ENCODE measurements around the gene CNTNAP5.

CNTNAP5 gene

DNA sequence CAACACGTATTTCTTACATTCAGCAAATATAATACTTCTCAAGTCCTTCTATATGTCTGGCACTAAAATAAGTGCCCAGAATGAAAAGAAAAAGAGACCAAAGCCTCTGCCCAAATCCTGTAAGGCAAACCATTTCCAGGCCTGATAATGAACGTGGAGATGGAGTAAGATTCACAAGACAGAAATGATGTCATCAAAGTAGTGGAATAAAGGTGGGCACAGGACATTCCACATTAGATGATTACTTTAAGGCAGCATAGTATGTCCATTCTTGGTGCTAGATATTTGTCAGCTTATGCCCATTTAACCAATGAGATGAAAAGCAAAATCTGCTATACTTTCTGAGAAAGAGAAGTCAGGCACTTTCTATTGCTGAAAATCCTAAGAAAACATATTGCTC is 38.5 kb downstream of the CNTNAP5 start:
- no peak for DNase-seq (ENCODE audit: low spot score)

DNA sequence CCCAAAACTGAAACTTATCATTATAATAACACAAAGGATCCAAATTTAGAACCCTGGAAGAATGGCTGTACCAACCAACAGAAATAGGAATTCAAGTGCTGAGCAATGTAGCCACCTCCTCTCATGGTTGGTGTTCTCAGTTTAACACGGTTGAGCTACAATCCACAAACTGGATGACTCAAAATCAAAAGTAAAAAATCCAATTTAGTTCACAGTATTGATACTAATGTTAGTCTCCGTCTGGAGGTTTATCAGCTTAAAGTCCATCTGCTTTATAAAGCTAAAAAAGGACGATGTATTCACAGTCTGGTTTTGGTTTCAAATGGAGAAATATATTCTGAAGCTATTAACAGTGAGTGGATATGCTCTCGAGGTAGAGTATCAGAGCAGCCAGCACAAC is 40.5 kb downstream of the CNTNAP5 start:
- no peak for DNase-seq (ENCODE audit: low spot score)

DNA sequence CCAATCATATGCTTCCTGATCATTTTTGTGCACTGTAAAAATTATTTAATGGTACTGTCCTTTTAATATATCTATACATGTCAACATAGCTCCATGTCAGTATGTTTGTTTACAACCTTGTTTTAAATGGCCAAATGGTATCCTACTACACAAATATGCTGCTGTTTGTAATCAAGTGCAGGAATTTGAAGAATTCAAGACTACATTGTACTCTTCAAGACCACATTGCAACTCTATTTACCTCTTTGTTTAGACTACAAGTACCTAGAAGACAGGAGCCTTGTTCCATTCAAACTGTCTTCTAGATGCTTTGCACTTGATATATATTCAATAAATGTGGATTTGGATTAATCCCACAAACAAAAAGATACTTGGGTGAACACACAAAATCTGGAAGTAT is 41.7 kb downstream of the CNTNAP5 start:
- no peak for DNase-seq (ENCODE audit: low spot score)

DNA sequence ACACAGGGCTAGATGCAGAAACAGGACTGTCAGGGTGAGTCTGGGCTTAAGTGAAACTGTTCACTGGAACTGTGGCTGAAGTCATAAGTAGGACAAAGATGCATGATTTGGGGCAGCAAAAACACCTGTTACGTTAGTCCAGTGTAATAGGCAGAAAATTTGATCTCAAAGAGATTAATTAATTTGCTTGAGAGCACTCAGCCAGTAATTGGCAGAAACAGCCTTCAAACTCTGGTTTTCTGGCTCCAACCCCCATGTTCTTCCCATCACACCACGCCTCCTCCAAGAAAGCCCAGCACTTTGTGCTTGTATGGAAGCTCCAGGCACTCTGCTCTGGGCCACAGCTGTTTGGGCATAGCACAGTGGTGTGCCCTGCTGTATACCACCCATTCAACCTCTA is 54.0 kb downstream of the CNTNAP5 start:
- no peak for DNase-seq (ENCODE audit: low spot score)

DNA sequence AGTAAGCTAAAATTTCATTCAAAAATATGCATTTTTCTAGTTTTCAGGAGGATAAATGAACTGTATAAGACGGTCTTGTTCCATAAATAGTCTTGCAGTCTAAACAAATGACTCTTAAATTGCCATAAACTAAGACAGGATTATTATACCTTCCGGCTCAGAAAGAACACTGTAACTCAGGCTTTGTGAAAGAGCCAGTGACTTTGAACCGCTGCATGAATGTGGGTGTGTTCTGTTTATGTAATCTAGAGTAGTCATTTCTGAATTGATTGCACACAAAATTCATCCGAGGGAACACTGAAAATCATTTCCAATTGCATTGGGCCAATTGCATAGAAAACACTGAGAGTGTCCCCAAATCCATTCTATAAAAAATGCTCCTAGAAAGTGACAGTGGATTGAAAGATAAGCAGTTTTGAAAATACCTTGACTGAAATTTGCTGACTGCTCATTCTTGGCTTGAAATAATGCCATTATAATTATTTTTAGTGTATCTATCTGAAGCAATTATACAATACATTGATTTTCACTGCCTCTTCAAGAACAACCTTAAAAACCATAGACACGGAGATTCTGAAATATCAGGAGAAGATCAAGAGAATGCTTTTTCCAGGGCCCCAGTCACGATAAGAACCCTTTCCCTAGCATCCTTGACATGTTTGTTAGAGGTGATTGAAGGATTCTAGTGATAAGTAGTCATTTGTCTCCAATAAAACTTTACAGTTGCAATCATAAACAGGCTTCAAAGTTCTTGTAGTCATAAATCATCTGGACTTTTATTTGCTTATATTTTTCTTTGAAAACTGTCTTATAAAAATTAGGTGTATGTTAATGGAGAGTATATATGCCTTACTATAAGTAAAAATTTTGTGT is 55.4 kb downstream of the CNTNAP5 start:
- DNase-seq (ENCODE audit: low spot score) = no peak

DNA sequence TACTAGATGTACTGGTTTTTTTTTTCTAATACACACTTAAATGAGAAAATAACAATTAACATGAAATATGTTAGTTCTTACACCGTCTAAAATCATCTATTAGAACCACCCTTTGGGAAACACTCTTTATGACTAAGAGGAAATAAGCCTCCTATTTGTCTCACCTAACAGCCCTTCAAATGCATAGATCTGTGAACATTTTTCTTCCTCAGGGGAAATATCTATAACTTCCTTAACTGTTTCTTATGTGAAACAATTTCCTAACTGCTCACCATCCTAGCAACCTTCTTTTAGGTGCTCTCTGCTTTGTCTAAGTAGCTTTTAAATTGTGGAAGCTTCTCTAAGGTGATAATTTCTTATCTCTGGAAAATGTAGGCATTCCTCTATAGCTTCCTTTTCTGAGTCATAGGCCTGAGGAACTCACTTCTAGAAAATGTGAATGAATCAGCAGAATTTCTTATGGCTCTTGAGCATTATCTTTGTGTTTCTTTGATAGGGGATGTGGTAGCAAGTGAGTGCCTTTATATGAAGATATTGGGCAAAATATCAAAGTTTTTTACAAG is 56.1 kb downstream of the CNTNAP5 start:
- peak; percentile 74 for DNase-seq (ENCODE audit: low spot score)

DNA sequence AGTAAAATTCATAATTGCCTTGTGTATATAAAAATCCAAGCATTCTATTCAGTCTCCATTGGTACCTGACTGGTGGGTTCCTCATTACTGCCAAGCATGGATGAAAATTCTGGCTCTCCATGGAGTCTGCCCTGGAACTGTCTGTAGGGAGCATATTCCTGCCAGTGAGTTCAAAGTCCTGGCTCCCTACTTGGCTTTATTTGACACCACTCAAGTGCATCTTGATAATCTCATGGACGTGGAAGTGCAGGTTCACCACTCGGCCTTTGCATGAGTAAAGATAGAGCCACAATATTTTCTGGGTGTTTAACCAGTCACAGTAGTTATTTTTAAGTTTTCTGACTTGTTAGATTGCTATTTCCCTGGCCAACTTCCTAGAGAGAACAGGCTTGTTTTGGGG is 63.5 kb downstream of the CNTNAP5 start:
- no peak for DNase-seq (ENCODE audit: low spot score)

DNA sequence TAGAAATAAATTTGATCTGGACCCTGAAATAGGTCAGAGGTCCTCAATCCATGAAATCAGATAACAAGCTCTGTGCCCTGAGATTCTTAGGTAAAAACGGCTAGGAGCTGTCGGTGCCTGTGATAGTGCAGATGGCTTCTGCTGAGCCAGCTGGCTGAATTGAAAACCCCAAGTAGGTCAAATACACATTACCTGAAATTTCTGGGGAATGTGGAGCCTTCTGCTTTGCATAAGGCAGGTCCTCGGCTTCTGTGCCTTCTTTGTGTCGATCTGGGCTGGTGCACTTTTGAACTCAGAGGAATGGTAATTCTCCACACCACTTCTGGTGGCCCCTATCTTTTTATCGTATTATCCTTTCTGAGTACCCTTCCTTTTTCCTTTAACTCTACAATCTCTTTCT is 66.6 kb downstream of the CNTNAP5 start:
- DNase-seq (ENCODE audit: low spot score) = no peak

DNA sequence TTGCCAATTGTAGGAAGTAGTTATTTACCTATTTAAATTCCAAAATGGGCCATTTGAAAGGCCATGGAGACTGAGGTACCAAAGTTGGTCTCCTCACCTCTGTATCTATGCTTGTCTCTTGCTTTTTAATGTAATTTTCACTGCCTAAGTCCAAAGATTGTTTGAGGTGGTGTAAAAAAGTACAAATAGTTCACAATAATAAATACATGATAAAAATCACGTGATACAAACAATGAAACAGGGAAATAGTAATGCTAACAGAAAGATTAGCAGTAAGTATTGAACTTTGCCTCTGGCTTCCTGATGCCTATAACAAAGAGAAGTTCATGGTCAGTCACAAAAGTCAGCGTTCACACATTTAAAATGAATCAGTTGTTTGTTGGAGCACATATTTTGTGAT is 67.6 kb downstream of the CNTNAP5 start:
- no peak for DNase-seq (ENCODE audit: low spot score)

DNA sequence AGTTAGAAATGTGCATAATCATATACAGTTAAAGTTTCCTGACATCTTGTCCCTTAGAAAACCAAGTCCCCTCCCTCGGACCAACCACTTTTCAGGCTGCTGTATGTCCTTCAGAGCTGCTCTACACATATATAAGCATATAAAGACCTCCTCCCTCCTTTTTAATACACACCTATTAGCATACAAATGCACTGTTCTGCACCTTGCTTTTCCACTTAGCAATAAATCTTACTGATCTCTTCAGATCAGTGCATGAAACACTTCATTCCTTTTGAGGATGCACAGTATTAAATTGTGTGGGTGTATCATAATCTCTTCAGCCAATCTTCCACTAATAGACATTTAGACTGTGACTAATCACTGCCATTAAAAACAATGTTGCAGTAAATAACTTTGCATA is 79.8 kb downstream of the CNTNAP5 start:
- DNase-seq (ENCODE audit: low spot score) = no peak

DNA sequence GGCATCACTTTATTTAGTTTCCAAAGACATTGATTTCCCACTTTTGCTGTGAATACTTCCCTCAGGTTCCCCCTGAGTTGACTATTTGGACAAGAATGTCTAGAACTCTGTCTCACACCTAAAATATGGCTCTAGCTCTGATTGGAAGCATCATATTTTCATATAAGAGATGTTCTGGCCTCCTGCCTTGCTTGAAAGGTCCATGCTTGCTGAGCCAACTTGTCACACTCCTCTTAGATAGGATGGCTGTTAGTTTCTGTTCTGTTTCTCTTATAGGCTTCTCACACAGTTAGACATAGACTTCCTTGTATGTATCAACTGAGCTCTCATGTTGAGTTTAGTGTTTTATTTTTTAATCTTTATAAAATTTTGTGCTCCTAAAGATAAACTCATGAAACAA is 87.1 kb downstream of the CNTNAP5 start:
- no peak for DNase-seq (ENCODE audit: low spot score)

DNA sequence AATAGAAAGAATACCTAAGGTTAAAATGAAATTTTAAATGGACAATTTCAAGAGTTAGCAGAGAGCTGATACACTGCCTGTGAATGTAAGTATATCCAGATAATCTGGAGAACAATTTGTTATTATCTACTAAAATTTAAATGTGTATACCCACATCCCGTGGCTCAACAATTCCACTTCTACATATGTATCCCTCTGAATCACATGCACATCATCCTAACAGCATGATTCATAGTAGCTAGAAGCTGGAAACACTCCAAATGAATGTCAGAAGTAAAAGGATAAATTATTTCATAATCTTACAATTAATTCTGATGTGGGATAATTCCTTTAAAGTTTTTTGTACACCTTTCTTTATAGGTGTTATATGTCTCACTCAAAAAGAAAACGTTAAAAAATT is 87.9 kb downstream of the CNTNAP5 start:
- peak; percentile 75 for DNase-seq (ENCODE audit: low spot score)

DNA sequence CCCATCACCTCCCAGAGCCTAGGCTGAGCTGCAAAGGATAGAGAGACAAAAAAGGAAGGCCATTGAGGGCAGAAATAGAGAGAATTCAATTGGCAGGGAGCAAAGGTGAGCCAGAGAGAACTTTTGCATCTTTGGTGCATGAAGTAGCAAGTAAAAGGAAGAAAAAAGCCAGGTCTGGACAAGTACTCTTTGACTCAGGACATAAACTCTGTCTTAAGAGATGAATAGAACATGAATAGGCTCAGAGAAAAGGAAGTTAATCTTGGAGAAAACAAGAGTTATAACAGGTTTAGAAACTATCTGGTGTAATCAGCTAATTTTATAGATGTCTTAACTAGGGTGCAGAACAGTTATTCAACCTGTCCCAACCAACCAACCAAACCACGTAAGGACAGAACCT is 95.2 kb downstream of the CNTNAP5 start:
- no peak for DNase-seq (ENCODE audit: low spot score)

DNA sequence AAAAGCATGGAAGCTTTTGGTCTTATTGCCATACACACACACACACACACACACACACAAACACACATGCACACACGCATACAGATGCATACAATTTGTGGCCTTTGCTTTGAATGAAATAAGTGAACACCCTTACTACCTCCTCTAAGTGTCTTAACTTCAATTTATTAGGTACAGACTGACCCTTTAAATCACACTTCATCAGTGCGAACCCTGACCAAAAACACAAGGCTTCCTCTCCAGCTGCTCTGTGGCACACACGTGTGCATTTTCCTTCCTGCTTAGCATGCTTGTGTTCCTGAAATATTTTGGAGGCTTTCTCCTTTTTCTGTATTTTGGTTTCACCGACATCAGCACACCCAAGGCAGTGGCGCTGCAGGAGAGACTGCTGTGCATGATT is 96.0 kb downstream of the CNTNAP5 start:
- DNase-seq (ENCODE audit: low spot score) = no peak

DNA sequence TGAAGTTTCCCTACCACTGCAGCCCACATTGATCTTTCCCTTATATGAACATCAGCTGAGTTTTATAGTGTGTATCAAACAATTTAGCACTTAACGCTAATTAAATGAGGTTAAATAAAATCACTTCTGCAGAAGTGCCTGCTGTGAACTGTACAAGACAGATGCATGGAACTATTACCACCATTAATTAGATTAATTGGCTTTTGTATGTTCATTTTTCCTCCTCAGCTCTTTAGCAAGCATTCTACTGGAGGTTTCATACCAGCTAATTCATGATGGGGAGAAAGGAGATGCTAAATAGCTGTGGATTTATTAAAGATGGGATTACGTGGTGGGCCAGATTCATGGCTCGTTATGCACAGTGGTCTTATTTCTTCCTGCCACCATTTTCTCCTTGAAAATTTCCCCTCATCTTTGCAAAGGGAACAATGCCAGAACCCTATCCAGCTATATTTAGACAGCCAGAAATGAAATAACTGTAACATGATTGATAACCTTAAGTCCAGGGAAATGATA is 96.7 kb downstream of the CNTNAP5 start:
- DNase-seq (ENCODE audit: low spot score) = no peak

DNA sequence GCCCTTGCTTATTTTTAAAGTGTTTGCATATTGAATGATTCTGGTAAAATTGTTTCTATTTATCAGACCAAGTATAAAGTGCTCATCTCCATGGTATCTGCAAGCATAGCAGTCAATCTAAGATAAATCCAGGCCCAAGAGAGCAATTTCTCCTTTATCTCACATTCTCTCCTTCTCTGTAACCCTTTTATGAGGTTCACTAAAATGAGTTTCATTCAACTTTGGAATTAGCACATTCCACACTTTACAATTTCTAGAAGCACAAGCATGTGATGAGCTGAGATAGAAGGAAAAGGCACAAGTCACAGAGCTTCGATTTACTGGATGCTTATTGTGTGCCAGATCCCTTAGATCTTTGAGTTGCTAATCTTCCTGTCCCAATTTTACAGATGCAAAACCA is 97.3 kb downstream of the CNTNAP5 start:
- DNase-seq (ENCODE audit: low spot score) = no peak

DNA sequence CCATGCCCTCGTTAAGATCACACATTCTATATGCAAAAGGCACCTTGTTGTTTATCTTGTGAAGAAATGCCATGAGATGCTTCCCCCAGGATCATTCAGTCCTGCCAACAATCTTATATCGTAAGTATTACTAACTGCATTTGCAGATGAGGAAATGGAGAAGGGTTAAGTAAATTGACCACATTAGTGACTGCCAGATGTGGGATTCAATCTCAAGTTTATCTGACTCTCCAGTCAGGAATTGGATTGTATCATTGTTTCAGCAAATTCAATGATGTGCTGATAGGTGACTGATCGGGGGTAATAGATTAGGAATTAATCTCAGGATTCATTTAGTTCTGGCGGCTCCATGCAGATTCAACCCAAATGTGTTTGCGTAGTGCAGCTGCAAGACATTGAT is 106.2 kb downstream of the CNTNAP5 start:
- DNase-seq (ENCODE audit: low spot score) = no peak

DNA sequence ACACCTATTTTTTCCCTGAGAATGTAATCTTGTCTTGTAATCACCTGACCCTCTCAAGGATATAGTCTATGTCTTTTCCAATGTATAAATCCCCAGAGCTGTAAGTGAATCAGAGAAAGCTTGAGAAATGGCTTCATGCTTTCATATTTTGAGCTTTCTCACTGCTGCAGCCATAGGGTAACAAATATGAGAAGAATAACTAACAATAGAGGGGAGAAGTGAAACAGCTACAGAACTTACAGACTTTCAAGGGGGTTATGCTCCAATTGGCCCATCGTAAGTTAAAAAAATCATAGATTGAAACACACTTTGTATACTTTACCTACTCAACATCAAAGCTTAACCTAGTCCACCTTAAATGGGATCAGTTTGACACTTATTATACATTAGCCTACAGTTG is 111.0 kb downstream of the CNTNAP5 start:
- DNase-seq (ENCODE audit: low spot score) = no peak

DNA sequence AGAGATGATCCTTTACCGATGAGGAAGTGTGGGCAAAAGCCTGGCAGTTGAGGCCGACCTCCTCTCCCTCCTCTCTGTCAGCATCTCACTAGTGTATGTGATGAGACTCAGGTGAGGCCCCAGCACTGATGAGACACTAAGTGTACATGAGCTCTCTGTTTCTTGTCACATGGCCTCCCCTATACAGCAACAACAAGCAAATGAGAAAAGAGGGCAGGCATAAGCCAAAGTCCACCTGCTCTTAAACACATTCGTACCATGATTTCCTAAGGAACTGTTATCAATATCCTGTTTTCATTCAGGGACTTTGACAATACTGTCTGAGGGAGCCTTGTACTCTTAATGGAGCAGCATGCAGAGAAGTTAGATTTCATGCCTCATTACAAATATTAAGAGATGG is 113.0 kb downstream of the CNTNAP5 start:
- DNase-seq (ENCODE audit: low spot score) = no peak

DNA sequence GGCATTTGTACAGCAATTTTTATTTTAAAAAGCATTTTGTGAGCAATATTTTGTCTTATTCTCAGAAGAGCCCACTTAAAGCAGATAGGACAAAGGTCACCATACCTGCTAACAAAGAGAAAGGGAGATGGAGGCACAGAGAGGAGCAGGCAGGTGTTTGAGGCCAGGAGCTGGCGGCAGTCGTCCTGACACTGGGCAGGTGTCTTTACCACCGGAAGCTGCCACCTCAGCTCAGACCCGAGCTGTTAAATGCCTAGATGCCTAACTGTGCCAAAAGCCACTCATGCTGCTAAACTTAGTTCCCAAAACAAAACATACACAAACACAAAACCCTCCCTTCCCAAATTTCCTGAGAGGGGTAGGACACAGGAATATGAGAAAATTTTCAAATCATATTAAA is 120.9 kb downstream of the CNTNAP5 start:
- DNase-seq (ENCODE audit: low spot score) = no peak

DNA sequence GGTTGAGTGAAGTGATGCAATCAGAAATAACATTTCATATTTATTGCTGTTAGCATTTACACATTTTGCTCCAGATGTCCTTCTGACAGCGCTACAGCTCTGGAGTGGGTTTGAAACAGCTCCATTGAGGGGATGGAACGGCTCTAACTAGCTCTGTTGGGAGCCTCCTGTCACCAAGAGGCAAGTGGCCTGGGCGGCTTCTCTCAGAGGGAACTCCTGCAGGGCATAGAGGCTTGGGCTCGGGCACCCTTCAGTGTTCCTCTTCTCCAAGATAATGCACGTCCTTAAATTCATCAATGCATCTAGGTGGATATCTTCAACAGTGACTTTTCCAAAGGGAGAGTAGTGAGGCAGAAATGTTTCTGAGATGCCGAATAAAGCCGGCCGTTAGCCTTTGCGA is 122.5 kb downstream of the CNTNAP5 start:
- no peak for DNase-seq (ENCODE audit: low spot score)

DNA sequence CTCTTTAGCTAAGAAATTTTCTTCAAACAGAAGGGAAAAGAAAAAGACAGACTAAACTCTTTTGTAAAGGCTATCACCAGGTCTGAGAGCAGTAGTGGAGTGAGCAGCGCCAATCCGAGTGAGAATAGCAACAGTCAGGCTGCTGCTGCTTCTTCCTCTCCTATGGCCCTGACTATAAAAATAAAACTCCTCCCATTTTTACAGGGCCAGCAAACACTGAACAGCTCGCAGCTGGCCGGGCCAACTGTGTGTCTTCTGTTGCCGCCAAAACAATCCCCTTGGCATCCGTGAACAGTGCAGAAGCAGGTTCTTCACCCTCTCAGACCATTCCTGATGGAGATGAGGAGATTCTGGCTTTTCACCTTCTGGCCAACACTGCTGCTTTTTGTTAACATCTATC is 124.5 kb downstream of the CNTNAP5 start:
- no peak for DNase-seq (ENCODE audit: low spot score)

DNA sequence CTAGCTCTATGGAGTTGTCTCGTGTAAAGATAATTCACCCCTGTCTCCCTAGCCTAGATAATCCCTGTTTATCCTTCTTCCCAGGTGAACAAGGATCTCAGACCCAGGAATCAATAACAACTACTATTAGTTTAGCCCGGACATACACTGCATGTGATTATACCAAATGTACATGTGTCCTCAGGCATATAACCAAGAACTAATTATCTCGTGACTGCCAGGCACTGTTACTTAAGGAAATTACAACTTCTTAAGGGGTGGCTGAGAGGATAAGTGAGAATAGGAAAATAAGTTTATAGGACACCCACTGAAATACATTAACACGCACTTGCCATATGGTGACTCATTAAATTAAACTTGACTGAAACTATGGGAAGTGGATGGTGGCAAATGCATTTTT is 126.6 kb downstream of the CNTNAP5 start:
- DNase-seq (ENCODE audit: low spot score) = no peak

DNA sequence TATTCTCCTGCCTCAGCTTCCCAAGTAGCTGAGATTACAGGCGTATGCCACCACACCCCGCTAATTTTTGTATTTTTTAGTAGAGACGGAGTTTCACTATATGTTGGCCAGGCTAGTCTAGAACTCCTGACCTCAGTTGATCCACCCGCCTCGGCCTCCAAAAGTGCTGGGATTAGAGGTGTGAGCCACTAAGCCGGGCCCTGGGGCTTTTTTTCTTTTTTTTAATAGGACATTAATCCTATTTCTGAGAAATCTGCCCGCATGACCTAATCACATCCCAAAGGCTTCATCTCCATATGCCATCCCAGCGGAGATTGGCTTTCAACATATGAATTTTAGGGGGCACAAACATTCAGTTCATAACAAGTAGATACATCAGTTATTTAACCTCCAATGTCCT is 128.6 kb downstream of the CNTNAP5 start:
- no peak for DNase-seq (ENCODE audit: low spot score)
